Kidney epithelial cell (primary cell): Measurements from ENCODE around the gene NMBR. TPM values are rescaled to one million over a fixed set of nuclear protein-coding genes. Genes with fewer than 3 reads are reported as not detected.
"Not testable (repeated sequence)": the region's sequence is repeated elsewhere in the genome, so short reads cannot be mapped to it uniquely, and the experiment has no call there.

Source experiments
- DNase-seq: peaks from one replicate; pipeline ENCODE4 v3.0.0-alpha.2; 2010; ENCODE audit warnings: low read depth
- H3K27me3 ChIP-seq: 2 replicates; pipeline ENCODE4 v1.6.0; 2011; ENCODE audit warnings: low read length; ENCODE audit not compliant: control insufficient read depth, insufficient read depth
- H3K36me3 ChIP-seq: 2 replicates; pipeline ENCODE4 v1.5.1; 2011; ENCODE audit warnings: low read length; ENCODE audit not compliant: control insufficient read depth, insufficient read depth
- H3K4me3 ChIP-seq: 2 replicates; pipeline ENCODE4 v1.5.1; 2011; ENCODE audit warnings: low read depth, mild to moderate bottlenecking, control low read depth, low read length
- CTCF ChIP-seq: IDR thresholded peaks from 2 replicates; pipeline ENCODE4 v1.5.1; 2011; ENCODE audit warnings: mild to moderate bottlenecking, moderate library complexity, low read length, control low read depth, inconsistent platforms; ENCODE audit not compliant: insufficient read depth, poor library complexity, severe bottlenecking
- total RNA-seq: library from RNA; depleted of rRNA; stranded (reverse); fragments of >200 nt; gene quantifications from 2 replicates; pipeline ENCODE4 v1.2.3, GENCODE V29; 2015

NMBR gene
- total RNA-seq, 1 donor from 2014 or later = not detected

GRCh38 chr6:142071981-142072380 lies 74.9 kb downstream of the NMBR start:
- Histone ChIP-seq H3K4me3 (no peak overlapping the region), H3K36me3 (no peaks in the 10 kb centered on the region), H3K27me3 (no peaks in the 10 kb centered on the region)
- no peak for DNase-seq
- TF ChIP-seq CTCF = no peak

- TF ChIP-seq CTCF = no peak
- DNase-seq = no peak
- H3K4me3 ChIP-seq = no peak overlapping the region
- H3K27me3 ChIP-seq = no peaks in the 10 kb centered on the region
- no peaks in the 10 kb centered on the region for H3K36me3 ChIP-seq
Observed at GRCh38 chr6:142068416-142068815, 78.5 kb downstream of the NMBR start.

- not testable (repeated sequence) for H3K27me3 ChIP-seq, DNase-seq, H3K4me3 ChIP-seq, H3K36me3 ChIP-seq
Observed at GRCh38 chr6:142062861-142063260, 84.1 kb downstream of the NMBR start.

GRCh38 chr6:142058551-142059290 lies 88.2 kb downstream of the NMBR start:
- TF ChIP-seq CTCF = no peak
- no peak for DNase-seq
- Histone ChIP-seq H3K4me3 (no peak overlapping the region), H3K27me3 (no peaks in the 10 kb centered on the region), H3K36me3 (no peaks in the 10 kb centered on the region)

- Histone ChIP-seq H3K36me3 (no peaks in the 10 kb centered on the region), H3K27me3 (no peaks in the 10 kb centered on the region), H3K4me3 (no peak overlapping the region)
- TF ChIP-seq CTCF = no peak
- DNase-seq = no peak
Observed at GRCh38 chr6:142055219-142055618, 91.7 kb downstream of the NMBR start.

GRCh38 chr6:142051404-142051803 lies 95.5 kb downstream of the NMBR start:
- no peaks in the 10 kb centered on the region for H3K27me3 ChIP-seq
- H3K4me3 ChIP-seq = no peak overlapping the region
- TF ChIP-seq CTCF = no peak

More at GRCh38 chr6:142051404-142051803, 95.5 kb downstream of the NMBR start:
- no peaks in the 10 kb centered on the region for H3K36me3 ChIP-seq
- DNase-seq = no peak
